Ishikawa (cell line): ENCODE data around the gene HSF2.

Experiments used
- CEBPB ChIP-seq: IDR thresholded peaks from 2 replicates; pipeline ENCODE4 v1.6.1; 2012
- CREB1 ChIP-seq: IDR thresholded peaks from 2 replicates; pipeline ENCODE4 v1.6.1; 2012; ENCODE audit warnings: low read depth
- EGR1 ChIP-seq: IDR thresholded peaks from 2 replicates; pipeline ENCODE4 v1.6.1; 2012
- EP300 ChIP-seq: IDR thresholded peaks from 2 replicates; pipeline ENCODE4 v1.6.1; 2012; ENCODE audit warnings: borderline replicate concordance
- FOXM1 ChIP-seq: IDR thresholded peaks from 2 replicates; pipeline ENCODE4 v1.6.1; 2012; ENCODE audit warnings: low read depth, borderline replicate concordance
- MAX ChIP-seq: IDR thresholded peaks from 2 replicates; pipeline ENCODE4 v1.6.1; 2012
- NFIC ChIP-seq: IDR thresholded peaks from 2 replicates; pipeline ENCODE4 v1.6.1; 2012
- RAD21 ChIP-seq: IDR thresholded peaks from 2 replicates; pipeline ENCODE4 v1.6.1; 2012; ENCODE audit warnings: low read depth
- REST ChIP-seq: IDR thresholded peaks from 2 replicates; pipeline ENCODE4 v1.6.1; 2012; ENCODE audit warnings: low read depth, mild to moderate bottlenecking
- TAF1 ChIP-seq: IDR thresholded peaks from 2 replicates; pipeline ENCODE4 v1.6.1; 2012; ENCODE audit warnings: low read depth, mild to moderate bottlenecking
- TCF12 ChIP-seq: IDR thresholded peaks from 2 replicates; pipeline ENCODE4 v1.6.1; 2012; ENCODE audit warnings: low read depth
- TEAD4 ChIP-seq: IDR thresholded peaks from 2 replicates; pipeline ENCODE4 v1.6.1; 2012
- USF1 ChIP-seq: IDR thresholded peaks from 2 replicates; pipeline ENCODE4 v1.6.1; 2012
- YY1 ChIP-seq: IDR thresholded peaks from 2 replicates; pipeline ENCODE4 v1.6.1; 2012; ENCODE audit warnings: low read depth
- ZBTB7A ChIP-seq: IDR thresholded peaks from 2 replicates; pipeline ENCODE4 v1.6.1; 2012; ENCODE audit warnings: low read depth

HSF2 gene

GRCh38 chr6:122363769-122364483 lies 35.5 kb upstream of the HSF2 start:
- TF ChIP-seq EGR1 (no peak), EP300 (no peak), TEAD4 (no peak), FOXM1 (no peak), USF1 (no peak), ZBTB7A (no peak), CEBPB (no peak), MAX (no peak), REST (no peak), RAD21 (no peak), CREB1 (no peak), TCF12 (no peak)

GRCh38 chr6:122365775-122366403 lies 33.6 kb upstream of the HSF2 start:
- TF ChIP-seq RAD21 (no peak), USF1 (no peak), REST (no peak), FOXM1 (no peak), TEAD4 (no peak), TAF1 (no peak), YY1 (no peak)

GRCh38 chr6:122367171-122367570 lies 32.3 kb upstream of the HSF2 start:
- TF ChIP-seq CREB1 (no peak), USF1 (no peak), TAF1 (no peak), REST (no peak), EP300 (no peak), MAX (no peak)

- TF ChIP-seq TEAD4 = no peak
- TF ChIP-seq REST = no peak
- no peak for TF ChIP-seq EGR1
- no peak for TF ChIP-seq YY1
- no peak for TF ChIP-seq RAD21
- TF ChIP-seq CEBPB = no peak
- no peak for TF ChIP-seq USF1
- no peak for TF ChIP-seq TAF1
- no peak for TF ChIP-seq TCF12
- TF ChIP-seq NFIC = no peak
- no peak for TF ChIP-seq ZBTB7A
- no peak for TF ChIP-seq CREB1
- TF ChIP-seq FOXM1 = no peak
Observed at GRCh38 chr6:122369536-122369935, 29.9 kb upstream of the HSF2 start.
